ENCODE data around the gene C2.
"Not testable (repeated sequence)": the region's sequence is repeated elsewhere in the genome, so short reads cannot be mapped to it uniquely, and the experiment has no call there.

C2 gene

GRCh38 chr6:31899215-31899614 is 28.3 kb upstream of the C2 start:
- no peak for DNase-seq (ENCODE audit: low spot score)

GRCh38 chr6:31899882-31900722 is 27.4 kb upstream of the C2 start:
- no peak for DNase-seq (ENCODE audit: low spot score)

GRCh38 chr6:31900917-31901414 is 26.6 kb upstream of the C2 start:
- no peak for DNase-seq (ENCODE audit: low spot score)

GRCh38 chr6:31901415-31901952 is 26.0 kb upstream of the C2 start:
- peak; percentile 55 for DNase-seq (ENCODE audit: low spot score)

GRCh38 chr6:31901953-31902643 is 25.4 kb upstream of the C2 start, which contains the start of gene ZBTB12:
ZBTB12 (minus strand) TSS chr6:31902086; CDS start chr6:31901305, 781 bp downstream.
- DNase-seq (ENCODE audit: low spot score) = peak; percentile 95

- no peak for DNase-seq (ENCODE audit: low spot score)
These were observed 23.6 kb upstream of the C2 start for GRCh38 chr6:31903957-31904356.

- DNase-seq (ENCODE audit: low spot score) = no peak
These were observed 22.5 kb upstream of the C2 start for GRCh38 chr6:31905041-31905440.

- DNase-seq (ENCODE audit: low spot score) = no peak
These were observed 21.4 kb upstream of the C2 start for GRCh38 chr6:31906122-31906521.

GRCh38 chr6:31906727-31907126 is 20.8 kb upstream of the C2 start:
- DNase-seq (ENCODE audit: low spot score) = not testable (repeated sequence)

GRCh38 chr6:31907158-31907813 is 20.2 kb upstream of the C2 start:
- DNase-seq (ENCODE audit: low spot score) = peak; percentile 58

- DNase-seq (ENCODE audit: low spot score) = not testable (repeated sequence)
These were observed 19.3 kb upstream of the C2 start for GRCh38 chr6:31908255-31908654.

GRCh38 chr6:31908791-31909190 is 18.7 kb upstream of the C2 start:
- no peak for DNase-seq (ENCODE audit: low spot score)

GRCh38 chr6:31909298-31909697 is 18.2 kb upstream of the C2 start:
- not testable (repeated sequence) for DNase-seq (ENCODE audit: low spot score)

GRCh38 chr6:31911826-31912585 is 15.5 kb upstream of the C2 start:
- DNase-seq (ENCODE audit: low spot score) = no peak

GRCh38 chr6:31915351-31915750 is 12.2 kb upstream of the C2 start:
- DNase-seq (ENCODE audit: low spot score) = no peak

- DNase-seq (ENCODE audit: low spot score) = no peak
These were observed 11.8 kb upstream of the C2 start for GRCh38 chr6:31915756-31916155.

GRCh38 chr6:31918069-31918720 is 9.3 kb upstream of the C2 start:
- no peak for DNase-seq (ENCODE audit: low spot score)

GRCh38 chr6:31919624-31920303 is 7.8 kb upstream of the C2 start:
- DNase-seq (ENCODE audit: low spot score) = no peak

GRCh38 chr6:31920811-31921210 is 6.7 kb upstream of the C2 start:
- no peak for DNase-seq (ENCODE audit: low spot score)

GRCh38 chr6:31922942-31923341 is 4.6 kb upstream of the C2 start:
- DNase-seq (ENCODE audit: low spot score) = no peak

Data from AG08395 (cell line).